ENCODE data around the gene PPP2R5D. TPM values are rescaled to one million over a fixed set of nuclear protein-coding genes. Genes with fewer than 3 reads are reported as not detected.

PPP2R5D gene
- total RNA-seq, 1 donor from 2014 or later: 55.1 TPM

DNA sequence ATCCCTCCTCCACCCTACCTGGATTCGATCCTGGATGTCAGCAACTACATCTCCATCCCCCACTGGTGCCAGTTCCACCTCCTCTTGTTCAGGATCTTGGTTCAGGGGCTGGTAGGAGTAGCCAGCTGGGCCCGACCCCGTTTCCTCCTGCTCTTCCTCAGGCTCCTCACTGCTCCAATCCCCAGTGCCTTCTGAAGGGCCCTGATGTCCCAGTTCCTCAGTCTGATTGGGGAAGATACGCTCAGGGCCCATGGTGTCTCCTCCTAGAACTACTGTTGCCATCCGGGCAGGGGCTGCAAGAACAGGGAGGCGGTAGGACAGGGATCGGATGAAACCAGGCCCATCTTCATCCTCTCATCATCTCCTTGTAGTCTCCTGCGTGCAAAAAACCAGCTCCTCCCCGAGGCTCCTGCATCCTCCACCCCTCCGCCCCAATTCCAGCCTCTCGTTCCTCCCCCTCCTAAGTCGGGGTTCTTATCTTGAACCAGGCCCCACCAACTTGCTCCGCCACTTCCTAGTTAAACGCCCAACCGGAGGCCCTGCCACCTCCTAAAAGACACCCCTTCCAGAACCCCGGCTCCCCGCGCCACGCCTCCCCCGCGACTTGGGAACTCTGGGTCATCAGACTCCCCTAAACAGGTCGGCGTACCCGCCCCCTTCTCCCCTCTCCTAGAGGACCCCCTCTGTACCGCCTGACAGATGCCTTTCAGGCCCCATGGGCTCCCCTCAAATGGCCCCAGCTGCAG lies 28.9 kb downstream of the PPP2R5D start:
- no peaks in the 10 kb centered on the region for H3K27me3 Mint-ChIP-seq
- peak overlapping the region; percentile 98 for H3K4me3 Mint-ChIP-seq
- H3K27ac Mint-ChIP-seq: peak overlapping the region; percentile 92
- DNase-seq (ENCODE audit: extremely low spot score, unreplicated experiment): no peak
- H3K4me1 Mint-ChIP-seq (ENCODE audit: unreplicated experiment): peaks cover 26% of the 10 kb centered on the region
- TF ChIP-seq, protein P1, sequence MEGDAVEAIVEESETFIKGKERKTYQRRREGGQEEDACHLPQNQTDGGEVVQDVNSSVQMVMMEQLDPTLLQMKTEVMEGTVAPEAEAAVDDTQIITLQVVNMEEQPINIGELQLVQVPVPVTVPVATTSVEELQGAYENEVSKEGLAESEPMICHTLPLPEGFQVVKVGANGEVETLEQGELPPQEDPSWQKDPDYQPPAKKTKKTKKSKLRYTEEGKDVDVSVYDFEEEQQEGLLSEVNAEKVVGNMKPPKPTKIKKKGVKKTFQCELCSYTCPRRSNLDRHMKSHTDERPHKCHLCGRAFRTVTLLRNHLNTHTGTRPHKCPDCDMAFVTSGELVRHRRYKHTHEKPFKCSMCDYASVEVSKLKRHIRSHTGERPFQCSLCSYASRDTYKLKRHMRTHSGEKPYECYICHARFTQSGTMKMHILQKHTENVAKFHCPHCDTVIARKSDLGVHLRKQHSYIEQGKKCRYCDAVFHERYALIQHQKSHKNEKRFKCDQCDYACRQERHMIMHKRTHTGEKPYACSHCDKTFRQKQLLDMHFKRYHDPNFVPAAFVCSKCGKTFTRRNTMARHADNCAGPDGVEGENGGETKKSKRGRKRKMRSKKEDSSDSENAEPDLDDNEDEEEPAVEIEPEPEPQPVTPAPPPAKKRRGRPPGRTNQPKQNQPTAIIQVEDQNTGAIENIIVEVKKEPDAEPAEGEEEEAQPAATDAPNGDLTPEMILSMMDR (conservative IDR thresholded peaks at IDR 0.05): no peak
- H3K9me3 Mint-ChIP-seq: no peaks in the 10 kb centered on the region
- peaks cover 3% of the 10 kb centered on the region for H3K36me3 Mint-ChIP-seq

DNA sequence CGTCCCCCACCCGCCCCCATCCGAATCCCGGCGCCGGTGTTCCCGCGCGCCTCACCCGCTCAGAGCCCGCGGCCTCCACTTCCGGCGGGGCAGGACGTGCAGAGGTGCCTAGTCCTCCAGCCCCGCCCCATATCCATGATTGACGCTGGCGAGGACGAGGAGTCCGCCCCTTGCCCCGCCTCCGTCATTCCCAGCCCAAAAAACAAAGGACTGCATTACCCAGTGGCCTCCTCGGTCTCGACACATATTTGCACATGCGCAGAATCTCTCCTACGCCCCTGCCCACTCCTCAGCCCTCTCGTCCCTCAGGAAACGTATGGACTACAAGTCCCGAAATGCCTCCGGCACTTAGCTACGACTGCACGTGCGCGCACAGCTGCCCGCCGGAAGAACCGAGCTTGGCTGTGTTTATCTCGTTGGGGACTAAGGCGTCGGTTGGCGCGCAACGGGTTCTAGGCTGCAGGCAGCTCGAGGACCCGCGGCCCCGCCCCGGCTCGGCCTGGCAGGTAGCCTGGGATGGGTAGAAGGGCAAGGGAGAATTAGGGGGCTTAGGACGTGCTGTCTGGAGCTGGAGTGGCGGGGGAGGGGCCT lies 29.6 kb downstream of the PPP2R5D start, which contains the start of the genes KLHDC3 and MEA1:
Gene KLHDC3, plus strand, starts transcription at position 407 of the 591 bp plus-strand sequence. CDS start 2,944 bp downstream, outside the sequence.
Gene MEA1, minus strand, starts transcription at position 104 of the 591 bp plus-strand sequence. CDS start 133 bp downstream, outside the sequence.
- DNase-seq (ENCODE audit: extremely low spot score, unreplicated experiment): peak; percentile 99
- Mint-ChIP-seq H3K27me3 (no peaks in the 10 kb centered on the region), H3K4me1 (ENCODE audit: unreplicated experiment) (peaks cover 26% of the 10 kb centered on the region), H3K4me3 (peak within 1 kb of the TSS; percentile 98), H3K9me3 (no peaks in the 10 kb centered on the region), H3K36me3 (peaks cover 8% of the 10 kb centered on the region), H3K27ac (peak within 1 kb of the TSS; percentile 92)
- TF ChIP-seq, protein P1 (conservative IDR thresholded peaks at IDR 0.05): no peak

DNA sequence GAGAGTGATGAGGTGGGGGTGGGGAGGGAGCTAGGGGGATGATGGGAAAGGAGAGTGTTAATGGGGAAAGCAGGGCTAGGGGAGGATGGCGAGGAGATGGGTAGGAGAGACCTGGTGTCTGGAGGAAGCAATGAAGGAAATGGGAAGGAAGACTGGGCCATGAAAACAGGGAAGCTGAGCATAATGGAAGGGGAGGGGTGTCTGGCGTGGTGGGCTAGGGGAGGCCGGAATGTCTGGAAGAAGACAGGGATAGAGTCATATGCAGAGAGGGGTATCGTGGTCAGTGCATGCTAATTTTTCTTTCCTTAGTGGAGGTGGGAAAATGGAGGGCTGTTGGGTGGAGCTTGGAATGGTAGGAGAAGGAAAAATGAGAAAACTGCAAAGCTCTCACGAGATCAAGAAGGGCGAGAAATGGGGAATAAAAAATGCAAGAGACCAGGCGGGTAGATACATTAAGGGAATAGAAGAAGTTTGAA lies 30.1 kb downstream of the PPP2R5D start:
- DNase-seq (ENCODE audit: extremely low spot score, unreplicated experiment): no peak
- peaks cover 26% of the 10 kb centered on the region for H3K4me1 Mint-ChIP-seq (ENCODE audit: unreplicated experiment)
- peak overlapping the region; percentile 98 for H3K4me3 Mint-ChIP-seq
- H3K27me3 Mint-ChIP-seq: no peaks in the 10 kb centered on the region
- H3K9me3 Mint-ChIP-seq: no peaks in the 10 kb centered on the region
- peaks cover 11% of the 10 kb centered on the region for H3K36me3 Mint-ChIP-seq
- peak overlapping the region; percentile 92 for H3K27ac Mint-ChIP-seq
- TF ChIP-seq, protein P1 (conservative IDR thresholded peaks at IDR 0.05): no peak

DNA sequence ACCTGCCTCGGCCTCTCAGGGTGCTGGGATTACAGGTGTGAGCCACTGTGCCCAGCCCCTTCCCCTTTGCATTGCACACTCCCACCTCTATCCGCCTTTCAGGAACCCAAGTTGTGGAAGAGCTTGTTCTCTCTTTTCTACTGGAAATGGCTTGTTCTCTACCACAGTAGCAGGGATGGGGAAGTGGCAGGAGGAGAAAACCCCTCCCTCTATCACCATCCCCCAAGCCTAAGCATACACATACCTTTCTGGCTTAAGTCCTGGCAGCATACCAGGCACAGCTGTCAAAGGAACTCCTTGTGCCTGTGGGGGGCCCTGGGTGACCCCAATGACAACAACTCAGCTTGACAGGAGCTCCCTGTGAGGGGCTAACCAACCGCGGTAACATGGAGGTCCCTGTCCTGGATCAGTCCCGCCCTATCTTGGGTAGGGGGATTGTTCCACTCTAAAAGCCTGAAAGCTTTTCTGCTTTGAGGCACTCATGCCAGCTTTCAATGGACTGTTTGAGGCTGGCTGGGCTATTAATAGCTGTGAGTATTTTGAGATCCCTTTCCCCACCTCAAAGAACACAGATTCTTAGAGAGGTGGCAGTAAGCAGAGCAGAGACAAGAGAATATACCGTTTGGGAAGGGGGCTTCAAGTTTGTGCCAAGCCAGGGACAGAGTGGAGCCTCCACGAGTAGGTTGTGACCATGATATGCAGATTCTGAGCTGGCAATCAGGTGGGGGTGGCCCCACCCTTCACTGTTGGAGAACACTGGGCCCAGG lies 32.0 kb downstream of the PPP2R5D start:
- H3K4me3 Mint-ChIP-seq: peak overlapping the region; percentile 76
- peaks cover 30% of the 10 kb centered on the region for H3K4me1 Mint-ChIP-seq (ENCODE audit: unreplicated experiment)
- TF ChIP-seq, protein P1 (conservative IDR thresholded peaks at IDR 0.05): no peak
- H3K27me3 Mint-ChIP-seq: no peaks in the 10 kb centered on the region
- H3K27ac Mint-ChIP-seq: peak overlapping the region; percentile 36
- H3K36me3 Mint-ChIP-seq: peaks cover 16% of the 10 kb centered on the region
- H3K9me3 Mint-ChIP-seq: no peaks in the 10 kb centered on the region
- DNase-seq (ENCODE audit: extremely low spot score, unreplicated experiment): no peak

DNA sequence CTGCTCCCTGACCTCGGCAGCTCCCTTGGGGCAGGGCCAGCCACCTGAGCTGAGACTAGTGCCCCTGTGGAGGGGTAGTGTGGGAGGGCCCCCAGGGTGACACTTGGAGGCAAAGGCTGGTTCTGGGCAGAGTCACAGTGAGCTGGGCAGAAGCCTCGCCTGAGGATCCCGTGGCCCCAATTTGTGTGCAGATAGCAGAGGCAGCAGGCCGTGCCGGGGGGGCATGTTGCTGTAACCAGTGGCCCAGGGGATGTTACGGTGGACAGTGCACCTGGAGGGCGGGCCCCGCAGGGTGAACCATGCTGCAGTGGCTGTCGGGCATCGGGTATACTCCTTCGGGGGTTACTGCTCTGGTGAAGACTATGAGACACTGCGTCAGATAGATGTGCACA lies 32.6 kb downstream of the PPP2R5D start:
- peaks cover 30% of the 10 kb centered on the region for H3K4me1 Mint-ChIP-seq (ENCODE audit: unreplicated experiment)
- no peaks in the 10 kb centered on the region for H3K27me3 Mint-ChIP-seq
- peaks cover 16% of the 10 kb centered on the region for H3K36me3 Mint-ChIP-seq
- TF ChIP-seq, protein P1 (conservative IDR thresholded peaks at IDR 0.05): no peak
- H3K9me3 Mint-ChIP-seq: no peaks in the 10 kb centered on the region
- H3K4me3 Mint-ChIP-seq: no peak overlapping the region
- H3K27ac Mint-ChIP-seq: no peak overlapping the region
- no peak for DNase-seq (ENCODE audit: extremely low spot score, unreplicated experiment)

All from type B pancreatic cell (in vitro differentiated cells).